Testis (tissue), 2 donors: ENCODE data around the gene MIGA2.

ENCODE experiments used
- POLR2A ChIP-seq: fragments of 450-650 bp; IDR thresholded peaks from one replicate; pipeline ENCODE4 v1.6.1; 2017; ENCODE audit warnings: antibody characterized with exemption, mild to moderate bottlenecking, moderate library complexity
- TF ChIP-seq, protein P1 (sequence below), 3 experiments: fragments of 450-650 bp in 2 of 3; fragments of 200-600 bp in 1 of 3; sonication (generic) in 1 of 3; IDR thresholded peaks; one replicate each; pipeline ENCODE4 v1.5.1; 2016 to 2019; ENCODE audit warnings: antibody characterized with exemption in 3 of 3, mild to moderate bottlenecking in 2 of 3, moderate library complexity in 1 of 3

- TF ChIP-seq, protein P1, sequence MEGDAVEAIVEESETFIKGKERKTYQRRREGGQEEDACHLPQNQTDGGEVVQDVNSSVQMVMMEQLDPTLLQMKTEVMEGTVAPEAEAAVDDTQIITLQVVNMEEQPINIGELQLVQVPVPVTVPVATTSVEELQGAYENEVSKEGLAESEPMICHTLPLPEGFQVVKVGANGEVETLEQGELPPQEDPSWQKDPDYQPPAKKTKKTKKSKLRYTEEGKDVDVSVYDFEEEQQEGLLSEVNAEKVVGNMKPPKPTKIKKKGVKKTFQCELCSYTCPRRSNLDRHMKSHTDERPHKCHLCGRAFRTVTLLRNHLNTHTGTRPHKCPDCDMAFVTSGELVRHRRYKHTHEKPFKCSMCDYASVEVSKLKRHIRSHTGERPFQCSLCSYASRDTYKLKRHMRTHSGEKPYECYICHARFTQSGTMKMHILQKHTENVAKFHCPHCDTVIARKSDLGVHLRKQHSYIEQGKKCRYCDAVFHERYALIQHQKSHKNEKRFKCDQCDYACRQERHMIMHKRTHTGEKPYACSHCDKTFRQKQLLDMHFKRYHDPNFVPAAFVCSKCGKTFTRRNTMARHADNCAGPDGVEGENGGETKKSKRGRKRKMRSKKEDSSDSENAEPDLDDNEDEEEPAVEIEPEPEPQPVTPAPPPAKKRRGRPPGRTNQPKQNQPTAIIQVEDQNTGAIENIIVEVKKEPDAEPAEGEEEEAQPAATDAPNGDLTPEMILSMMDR (IDR thresholded peaks at IDR 0.05), result no peak
- no peak for TF ChIP-seq POLR2A
These were observed 67.6 kb downstream of the MIGA2 start for GRCh38 chr9:129104051-129104450.
